Upper lobe of left lung (tissue), 6 donors: ENCODE results near the gene CSF2. TPM values are rescaled to one million over a fixed set of nuclear protein-coding genes. Genes with fewer than 3 reads are reported as not detected.
"Not testable (repeated sequence)": the region's sequence is repeated elsewhere in the genome, so short reads cannot be mapped to it uniquely, and the experiment has no call there.

Source experiments
- ATAC-seq, 2 donors: fragments of 200-7000 bp; cut with Tn5 transposase; one replicate each; pipeline ENCODE4 v1.9.1; 2022; ENCODE audit warnings: mild to moderate bottlenecking in 2 of 2, moderate library complexity in 2 of 2; ENCODE audit not compliant: low FRiP score in 2 of 2
- DNase-seq, 2 donors: peaks; one replicate each; pipeline ENCODE4 v3.0.0-alpha.2; 2019 to 2020
- H3K27ac ChIP-seq, 4 donors: fragments of 200-600 bp; sonication (generic); one replicate each; pipeline ENCODE4 v1.5.1; 2016 to 2019
- H3K27me3 ChIP-seq, 4 donors: fragments of 200-600 bp; sonication (generic); one replicate each; pipeline ENCODE4 v1.5.1; 2017 to 2019
- H3K36me3 ChIP-seq, 4 donors: fragments of 200-600 bp; sonication (generic); one replicate each; pipeline ENCODE4 v1.5.1; 2016 to 2019
- H3K4me1 ChIP-seq, 4 donors: fragments of 200-600 bp; sonication (generic); one replicate each; pipeline ENCODE4 v1.5.1; 2018 to 2019
- H3K4me3 ChIP-seq, 4 donors: fragments of 200-600 bp; sonication (generic); one replicate each; pipeline ENCODE4 v1.5.1; 2017 to 2019; ENCODE audit warnings: mild to moderate bottlenecking in 2 of 4, moderate library complexity in 1 of 4
- H3K9me3 ChIP-seq, 4 donors: fragments of 200-600 bp; sonication (generic); one replicate each; pipeline ENCODE4 v1.5.1; 2018 to 2019
- CTCF ChIP-seq, 6 experiments: fragments of 450-650 bp in 4 of 6; fragments of 200-600 bp in 2 of 6; sonication (generic) in 2 of 6; IDR thresholded peaks; one replicate each; pipeline ENCODE4 v1.5.1; 2016 to 2019; ENCODE audit warnings: antibody characterized with exemption in 6 of 6
- EP300 ChIP-seq, 4 donors: sonication (generic); formaldehyde crosslinking; IDR thresholded peaks; one replicate each; pipeline ENCODE4 v1.5.1; 2017; ENCODE audit warnings: antibody characterized with exemption in 4 of 4, control low read depth in 2 of 4
- POLR2A ChIP-seq, 4 donors: fragments of 450-650 bp; IDR thresholded peaks; one replicate each; pipeline ENCODE4 v1.5.1; 2016 to 2017; ENCODE audit warnings: antibody characterized with exemption in 4 of 4, mild to moderate bottlenecking in 2 of 4
- POLR2AphosphoS5 ChIP-seq, 2 donors: sonication (generic); formaldehyde crosslinking; IDR thresholded peaks; one replicate each; pipeline ENCODE4 v1.5.1; 2017; ENCODE audit warnings: antibody characterized with exemption in 2 of 2
- WGBS, 2 donors: methylation state at CpG; one replicate each; pipeline ENCODE4 v1.1.5; 2017 to 2018; 5-methylcytosine and 5-hydroxymethylcytosine counted together
- small RNA-seq, 4 donors: library from RNA; depleted of rRNA; stranded (forward); fragments of <200 nt; gene quantifications; one replicate each; pipeline ENCODE3, GENCODE V24; 2016
- total RNA-seq, 6 donors: library from RNA; depleted of rRNA in 4 of 6; stranded (reverse); fragments of >200 nt in 4 of 6; gene quantifications; one replicate each; pipeline versions ENCODE4 v1.1.0 to v1.2.1, GENCODE V29; 2016 to 2021
- donor health status: DM: no; HTN: no; CAD: no; lungs with moderate emphysema.
- donor health status: DM: no; HTN: yes; CAD: no; lungs with severe emphysema.

The CSF2 gene
- total RNA-seq, 6 donors from 2014 or later: 3.9 to 10.0 (median 4.4) TPM; not detected in 1

DNA sequence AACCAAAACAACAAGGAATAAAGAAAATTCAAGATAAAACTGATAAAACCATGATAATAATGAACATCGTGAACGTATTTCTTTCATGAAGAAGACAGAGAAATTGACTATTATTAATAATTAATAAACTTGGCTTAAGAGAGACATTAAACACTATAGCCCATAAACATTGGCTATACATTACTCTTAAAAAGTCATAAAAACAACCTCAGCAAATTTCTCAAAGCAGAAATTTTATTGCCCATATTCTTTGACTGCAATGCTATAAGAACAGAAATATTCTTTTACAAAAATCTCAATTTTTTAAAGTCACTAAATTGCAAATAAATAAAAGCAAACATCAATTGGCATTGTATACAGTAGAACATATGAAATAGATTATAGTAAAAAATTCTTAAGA, 42.5 kb downstream of the CSF2 start:
- 96 to 98% methylated on average over 2 of the region's 2 CpGs for WGBS, 2 donors
- no peak for DNase-seq
- no peak for ATAC-seq

GRCh38 chr5:132116909-132117489, 43.4 kb downstream of the CSF2 start:
- not testable (repeated sequence) for H3K27me3 ChIP-seq, H3K4me3 ChIP-seq, H3K27ac ChIP-seq, H3K9me3 ChIP-seq, H3K36me3 ChIP-seq, ATAC-seq, H3K4me1 ChIP-seq
- WGBS, 2 donors: 56 to 86% methylated on average over 1 to 3 of the region's 3 CpGs
- DNase-seq: peak in 1 of 2 donors; percentile 74

More for the DNA sequence above, 42.5 kb downstream of the CSF2 start:
- H3K4me1 ChIP-seq: peaks cover 0 to 9% (median 0%) of the 10 kb centered on the region in 4 donors
- H3K9me3 ChIP-seq: no peaks in the 10 kb centered on the region
- no peaks in the 10 kb centered on the region for H3K27me3 ChIP-seq
- H3K4me3 ChIP-seq: no peak overlapping the region
- TF ChIP-seq POLR2AphosphoS5 (IDR thresholded peaks at IDR 0.05) (no peak), EP300 (IDR thresholded peaks at IDR 0.05) (no peak), POLR2A (IDR thresholded peaks at IDR 0.05) (no peak), CTCF (IDR thresholded peaks at IDR 0.05) (no peak)
- no peak overlapping the region for H3K27ac ChIP-seq
- no peaks in the 10 kb centered on the region for H3K36me3 ChIP-seq

DNA sequence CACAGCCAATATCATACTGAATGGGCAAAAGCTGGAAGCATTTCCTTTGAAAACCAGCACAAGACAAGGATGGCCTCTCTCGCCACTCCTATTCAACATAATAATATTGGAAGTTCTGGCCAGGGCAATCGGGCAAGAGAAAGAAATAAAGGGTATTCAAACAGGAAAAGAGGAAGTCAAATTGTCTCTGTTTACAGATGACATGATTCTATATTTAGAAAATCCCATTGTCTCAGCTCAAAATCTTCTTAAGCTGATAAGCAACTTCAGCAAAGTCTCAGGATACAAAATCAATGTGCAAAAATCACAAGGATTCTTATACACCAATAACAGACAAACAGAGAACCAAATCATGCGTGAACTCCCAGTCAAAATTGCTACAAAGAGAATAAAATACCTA, 47.1 kb downstream of the CSF2 start:
- H3K4me1 ChIP-seq, H3K27ac ChIP-seq, ATAC-seq, DNase-seq, H3K9me3 ChIP-seq, H3K4me3 ChIP-seq, H3K27me3 ChIP-seq, H3K36me3 ChIP-seq: not testable (repeated sequence)
- WGBS, 2 donors: 65 to 66% methylated on average over 3 of the region's 3 CpGs

DNA sequence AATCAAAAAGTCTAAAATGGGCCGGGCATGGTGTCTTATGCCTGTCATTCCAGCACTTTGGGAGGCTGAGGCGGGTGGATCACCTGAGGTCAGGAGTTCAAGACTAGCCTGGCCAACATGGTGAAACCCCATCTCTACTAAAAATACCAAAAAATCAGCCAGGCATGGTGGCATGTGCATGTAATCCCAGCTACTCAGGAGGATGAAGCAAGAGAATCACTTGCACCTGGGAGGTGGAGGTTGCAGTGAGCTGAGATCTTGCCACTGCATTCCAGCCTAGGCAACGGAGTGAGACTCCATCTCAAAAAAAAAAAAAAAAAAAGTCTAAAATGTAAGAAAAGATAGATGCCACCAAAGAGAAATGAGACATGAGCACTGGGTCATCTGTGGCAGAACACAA, 49.4 kb downstream of the CSF2 start:
- H3K27ac ChIP-seq, H3K4me3 ChIP-seq, H3K9me3 ChIP-seq, H3K4me1 ChIP-seq, ATAC-seq, DNase-seq, H3K36me3 ChIP-seq, H3K27me3 ChIP-seq: not testable (repeated sequence)
- 94 to 95% methylated on average over 3 of the region's 3 CpGs for WGBS, 2 donors

- WGBS, 2 donors: 93 to 96% methylated on average over 4 of the region's 4 CpGs
- not testable (repeated sequence) for H3K27me3 ChIP-seq, H3K27ac ChIP-seq, DNase-seq, H3K4me3 ChIP-seq, H3K4me1 ChIP-seq, H3K36me3 ChIP-seq, ATAC-seq, H3K9me3 ChIP-seq
These were observed 50.0 kb downstream of the CSF2 start for GRCh38 chr5:132123578-132123977.

Small RNAs within 50 kb of the gene (small RNA-seq; reads per million reads assigned to genes)
- 0 reads per million in 4 donors for gene RF00285

Other genes starting within 250 kb of the CSF2 start
- under 1 TPM in 1 of 6 donors, not detected in 5; 0.77 TPM for gene MEIKIN, start 128.1 kb upstream of the CSF2 start, total RNA-seq
- gene ACSL6, start 62.1 kb upstream of the CSF2 start, total RNA-seq: 1 to 10 TPM in 1 of 6 donors, under 1 TPM in 4, not detected in 1; 0.61 to 1.2 (median 0.74) TPM
- gene IL3, start 13.1 kb upstream of the CSF2 start, total RNA-seq: not detected
- gene P4HA2, start 154.1 kb downstream of the CSF2 start, total RNA-seq: 10 to 100 TPM; 37.7 to 85.2 (median 57.5) TPM
- 10 to 100 TPM in 4 of 6 donors, 1 to 10 TPM in 2; 3.3 to 14.2 (median 10.6) TPM for gene PDLIM4, start 183.9 kb downstream of the CSF2 start, total RNA-seq
- 10 to 100 TPM in 2 of 6 donors, 1 to 10 TPM in 4; 3.9 to 17.8 (median 8.1) TPM for gene SLC22A4, start 220.6 kb downstream of the CSF2 start, total RNA-seq